Stimulated activated CD8-positive, alpha-beta memory T cell treated with anti-CD3 and anti-CD28 coated beads, Interleukin-7, amount 100 ng/mL, for 48 hours (primary cell): ENCODE data around the gene CKAP4.

Experiments used
- DNase-seq, 2 donors: peaks; one replicate each; pipeline ENCODE4 v3.0.0-alpha.2; 2020; ENCODE audit warnings: low read depth in 1 of 2; ENCODE audit errors: extremely low read depth in 1 of 2

Gene CKAP4

DNA sequence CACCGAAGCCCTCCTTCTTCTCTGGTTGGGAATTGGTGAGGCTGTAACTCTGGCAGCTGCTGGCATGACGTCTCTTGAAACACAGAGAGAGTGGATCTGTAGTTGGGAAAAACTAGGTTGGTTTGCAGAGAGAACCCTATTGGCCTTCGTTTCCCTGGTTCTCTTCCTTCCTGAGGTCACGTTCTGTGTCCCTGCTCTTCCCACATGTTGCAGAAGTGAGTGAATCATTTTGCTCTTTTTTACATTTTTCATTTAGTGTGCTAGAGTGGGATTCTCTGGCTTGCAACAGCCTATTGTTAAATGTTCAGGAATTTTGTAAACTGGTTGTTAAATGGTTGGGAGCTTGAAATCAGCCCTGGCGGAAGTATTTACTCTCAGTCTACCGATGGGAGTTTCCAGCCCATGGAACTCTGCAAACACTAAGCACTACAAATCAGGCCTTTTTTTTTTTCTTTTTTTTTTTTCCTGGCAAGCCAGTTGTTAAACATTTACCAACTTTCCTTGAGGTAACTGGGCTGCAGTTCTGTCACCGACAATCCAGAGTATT lies 26.8 kb upstream of the CKAP4 start:
- DNase-seq = no peak

DNA sequence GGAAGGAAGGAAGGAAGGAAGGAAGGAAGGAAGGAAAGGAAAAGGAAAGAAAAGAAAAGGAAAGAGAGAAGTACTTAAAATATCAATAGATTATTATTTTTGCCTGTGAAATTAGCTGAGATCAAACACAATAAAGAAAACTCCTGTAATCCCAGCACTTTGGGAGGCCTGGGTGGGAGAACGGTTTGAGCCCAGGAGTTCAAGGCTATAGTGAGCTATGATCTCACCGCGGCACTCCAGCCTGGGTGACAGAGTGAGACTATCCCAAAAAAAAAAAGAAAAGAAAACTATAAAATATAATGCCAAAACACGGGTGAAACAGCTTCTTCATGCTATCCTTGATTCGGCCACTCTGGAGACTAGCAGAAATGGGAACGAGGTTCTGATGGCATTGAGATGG lies 26.2 kb upstream of the CKAP4 start:
- no peak for DNase-seq

- DNase-seq = no peak
These were observed 25.7 kb upstream of the CKAP4 start for GRCh38 chr12:106273491-106273890.

DNA sequence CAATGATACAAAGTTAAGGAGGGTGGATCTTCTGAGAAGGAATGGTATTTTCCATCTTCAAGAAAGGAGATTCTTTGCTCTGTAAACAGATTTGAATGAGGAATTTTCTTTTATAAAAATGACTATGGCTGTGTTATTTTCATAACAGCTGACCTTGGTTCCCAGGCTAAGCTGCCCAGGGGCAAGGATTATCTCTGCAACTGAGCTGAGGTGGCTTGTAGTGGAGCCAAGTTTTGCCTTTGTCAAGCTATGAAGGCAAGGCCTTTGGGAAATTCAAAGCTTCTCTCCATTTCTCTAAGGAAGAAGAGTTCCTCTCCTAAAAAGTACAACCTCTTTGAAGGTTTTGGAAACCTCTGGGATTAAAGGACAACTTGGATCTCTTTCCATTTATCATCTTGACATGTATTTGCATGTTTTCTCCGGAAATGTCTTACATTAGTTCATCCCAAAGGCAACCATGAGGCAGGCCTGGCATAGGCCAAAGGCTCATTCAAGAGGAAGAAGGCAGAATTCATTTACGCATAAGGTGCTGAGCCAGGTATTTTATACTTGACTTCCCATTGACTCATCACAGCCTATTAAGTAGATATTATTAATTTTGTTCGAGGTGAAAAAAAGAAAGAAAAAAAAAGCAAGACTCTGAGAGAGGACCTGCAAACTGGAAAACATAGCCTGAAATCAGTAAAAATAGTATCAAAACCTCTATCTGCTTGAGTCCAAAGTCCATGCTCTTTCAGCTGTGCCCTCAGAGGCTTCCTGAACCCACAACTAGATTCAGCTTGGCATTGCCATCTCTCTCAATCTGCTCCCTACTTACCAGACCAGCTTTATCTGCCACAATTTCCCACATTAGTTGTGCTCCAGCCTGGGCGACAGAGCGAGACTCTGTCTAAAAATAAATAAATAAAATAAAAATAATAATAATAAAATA lies 24.0 kb upstream of the CKAP4 start:
- DNase-seq = no peak

- DNase-seq = no peak
These were observed 21.4 kb upstream of the CKAP4 start for GRCh38 chr12:106269150-106269771.

- no peak for DNase-seq
These were observed 19.7 kb upstream of the CKAP4 start for GRCh38 chr12:106267535-106267934.

DNA sequence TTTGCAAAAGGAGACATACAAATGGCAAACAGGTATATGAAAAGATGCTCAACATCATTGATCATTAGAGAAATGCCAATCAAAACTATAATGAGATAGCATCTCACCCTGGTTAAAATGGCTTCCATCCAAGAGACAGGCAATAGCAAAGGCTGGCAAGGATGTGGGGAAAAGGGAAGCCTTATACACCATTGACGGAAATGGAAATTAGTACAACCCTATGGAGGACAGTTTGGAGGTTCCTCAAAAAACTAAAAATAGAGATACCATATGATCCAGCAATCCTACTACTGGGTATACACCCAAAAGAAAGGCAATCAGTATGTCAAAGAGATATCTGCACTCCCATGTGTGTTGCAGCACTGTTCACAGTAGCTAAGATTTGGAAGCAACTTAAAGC lies 17.3 kb upstream of the CKAP4 start:
- no peak for DNase-seq

DNA sequence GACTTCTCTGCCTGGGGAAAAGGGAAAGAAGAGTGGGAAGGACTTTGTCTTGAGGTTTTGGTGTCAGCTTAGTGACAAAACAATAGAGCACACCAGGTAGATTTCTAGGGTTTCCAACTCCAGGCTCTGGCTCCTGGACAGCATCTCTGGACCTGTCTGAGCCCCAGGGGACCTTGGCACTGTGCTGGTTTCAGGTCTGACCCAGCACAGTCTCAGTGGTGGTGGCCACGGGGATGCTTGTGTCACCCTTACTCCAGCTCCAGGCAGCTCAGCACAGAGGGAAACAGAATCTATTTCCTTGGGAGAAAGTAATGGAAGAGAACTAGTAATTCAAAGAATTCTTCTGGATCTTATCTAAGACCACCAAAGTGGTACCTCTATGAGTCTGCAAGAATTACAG lies 11.1 kb upstream of the CKAP4 start:
- no peak for DNase-seq

GRCh38 chr12:106258226-106258625 lies 10.4 kb upstream of the CKAP4 start:
- no peak for DNase-seq

DNA sequence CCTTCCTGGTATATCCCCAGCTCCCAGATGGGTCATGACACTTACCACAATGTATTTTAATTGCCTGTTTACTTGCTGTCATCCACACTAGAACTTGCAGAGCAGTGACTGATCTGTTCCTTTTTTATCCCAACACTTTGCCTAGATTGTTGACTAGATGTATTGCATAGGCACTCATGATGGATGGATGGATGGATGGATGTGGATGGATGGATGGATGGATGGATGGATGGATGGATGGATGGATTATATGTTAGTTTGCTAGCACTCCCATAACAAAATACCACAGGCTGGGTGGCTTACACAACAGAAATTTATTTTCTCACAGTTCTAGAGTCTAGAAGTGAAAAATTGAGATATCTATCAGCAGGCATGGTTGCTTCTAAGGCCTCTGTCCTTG lies 8.7 kb upstream of the CKAP4 start:
- no peak for DNase-seq

DNA sequence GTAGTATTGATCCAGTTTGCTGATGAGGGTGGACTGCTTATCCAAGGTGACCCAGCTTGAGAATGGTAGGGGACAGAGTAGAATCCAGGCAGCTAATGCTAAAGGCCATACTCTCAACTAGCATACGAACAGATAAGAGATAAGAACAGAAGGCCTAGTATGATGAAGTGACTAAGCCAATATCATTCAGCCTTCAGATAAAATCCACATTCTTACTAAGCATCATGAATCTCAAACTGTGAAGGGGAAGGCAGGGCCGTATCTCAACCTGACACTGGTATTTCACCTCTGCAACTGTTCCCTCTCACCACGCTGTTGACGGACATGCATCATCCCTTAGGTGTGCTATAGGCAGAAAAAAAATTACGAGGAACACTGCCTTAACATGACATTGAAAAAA lies 8.1 kb upstream of the CKAP4 start:
- no peak for DNase-seq

- no peak for DNase-seq
These were observed 7.7 kb upstream of the CKAP4 start for GRCh38 chr12:106255493-106255892.

DNA sequence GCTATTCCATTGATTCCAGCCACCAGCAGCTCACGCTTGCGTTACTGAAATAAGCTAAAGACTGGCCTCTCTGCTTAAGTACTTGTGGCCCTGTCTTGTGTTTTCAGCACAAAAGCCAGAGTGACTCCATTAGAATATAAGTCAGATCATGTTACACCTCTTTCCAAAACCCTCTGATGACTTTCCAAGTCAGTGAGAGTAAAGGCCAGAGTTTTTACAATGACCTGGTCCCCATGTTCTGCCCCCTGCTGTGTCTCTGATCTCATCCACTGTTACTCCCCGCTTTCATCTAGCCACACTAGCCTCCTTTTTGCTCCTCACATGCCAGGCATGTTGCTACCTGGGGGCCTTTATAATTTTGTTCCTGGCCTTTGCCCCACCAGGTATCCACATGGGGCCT lies 6.9 kb upstream of the CKAP4 start:
- no peak for DNase-seq

DNA sequence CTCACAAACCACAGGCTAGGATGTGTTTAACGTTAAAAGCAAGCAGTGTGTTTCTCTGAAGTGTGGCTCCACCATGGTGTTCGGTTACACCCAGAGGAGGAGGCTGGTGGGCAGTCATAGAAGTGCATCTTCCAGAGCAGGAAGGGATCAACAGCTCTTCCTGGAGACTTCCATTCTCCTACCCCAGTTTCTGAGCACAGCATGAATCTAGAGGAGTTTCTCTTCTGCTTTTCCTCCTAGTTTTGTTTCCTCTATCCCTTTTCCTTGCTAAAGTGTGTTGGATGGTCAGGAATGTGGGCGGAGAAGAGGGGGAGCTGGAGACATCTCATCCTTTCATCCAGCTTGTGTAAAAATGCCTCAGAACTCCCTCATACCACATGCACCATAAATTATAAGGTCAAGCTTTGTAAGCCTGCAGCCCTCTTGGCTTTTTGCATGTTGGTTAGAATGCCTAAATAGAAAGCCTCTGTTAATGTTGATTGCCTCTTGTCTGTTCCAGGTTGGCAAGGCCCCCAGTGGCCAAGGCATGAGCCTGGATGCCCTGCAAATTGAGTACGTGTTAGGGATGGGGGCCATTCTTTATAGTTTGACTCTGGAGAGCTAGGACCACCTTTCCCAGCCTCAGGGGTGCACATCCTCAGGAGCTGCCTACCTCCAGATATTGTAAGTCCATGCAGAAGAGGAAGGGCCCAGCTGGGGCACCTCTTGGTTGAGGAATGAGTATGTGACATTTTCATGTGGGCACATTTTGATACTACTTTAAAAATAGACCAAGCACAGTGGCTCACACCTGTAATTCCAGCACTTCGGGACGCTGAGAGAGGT lies 4.0 kb upstream of the CKAP4 start:
- no peak for DNase-seq

DNA sequence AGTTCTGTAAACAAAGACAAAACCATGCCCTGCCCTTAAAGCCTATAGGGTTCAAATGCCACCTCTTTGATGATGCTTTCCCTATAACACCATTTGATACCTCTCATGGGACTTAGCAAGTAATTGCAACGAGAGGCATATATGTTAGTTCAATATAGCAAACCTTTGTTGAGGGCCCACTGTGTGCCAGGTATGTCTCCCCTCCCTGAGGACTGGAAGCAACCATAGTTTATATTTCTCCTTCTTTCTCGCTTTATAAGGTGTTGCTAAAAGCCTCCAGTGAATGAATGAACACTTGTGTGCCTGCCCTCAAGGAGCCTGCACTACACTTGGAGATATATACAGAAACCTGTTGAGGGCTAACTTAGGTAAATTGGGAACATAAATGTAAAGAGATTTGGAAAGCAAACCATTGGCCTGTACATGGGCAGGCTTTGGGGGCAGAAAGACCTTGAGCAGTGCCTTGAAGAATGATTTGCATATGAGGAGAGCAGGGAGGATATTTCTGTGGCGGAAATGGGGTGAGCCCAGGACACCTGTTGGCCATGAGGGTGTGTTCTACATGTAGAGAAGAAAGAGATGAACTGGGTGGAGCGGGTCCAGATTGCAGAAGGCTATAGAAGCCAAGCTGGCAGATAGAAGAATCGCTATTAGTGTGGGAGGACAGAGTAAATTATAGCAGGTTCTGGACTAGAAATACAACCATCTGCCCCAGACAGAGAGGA lies 1.8 kb upstream of the CKAP4 start:
- no peak for DNase-seq

- DNase-seq = peak in 1 of 2 donors; percentile 35
These were observed 1.1 kb upstream of the CKAP4 start for GRCh38 chr12:106248846-106249371.

- DNase-seq = no peak
These were observed 559 bp upstream of the CKAP4 start for GRCh38 chr12:106248312-106248845.

- peak in 1 of 2 donors; percentile 37 for DNase-seq
These were observed 738 bp downstream of the CKAP4 start for GRCh38 chr12:106246891-106247673.

DNA sequence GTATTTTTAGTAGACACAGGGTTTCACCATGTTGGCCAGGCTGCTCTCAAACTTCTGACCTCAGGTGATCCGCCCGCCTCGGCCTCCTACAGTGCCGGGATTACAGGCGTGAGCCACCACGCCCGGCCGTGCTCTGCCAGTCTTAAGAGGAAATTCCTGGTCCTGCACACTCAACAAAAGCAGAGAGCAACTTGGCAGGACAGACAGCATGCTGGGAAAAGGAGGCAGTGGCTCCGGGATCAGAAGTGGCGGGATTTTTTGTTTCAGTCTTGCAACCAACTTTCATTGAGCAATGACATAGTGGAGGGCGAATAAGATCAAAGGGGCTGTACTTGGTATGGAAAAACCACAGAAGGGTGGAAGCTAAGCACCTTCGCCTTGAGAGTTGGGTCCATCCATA lies 2.1 kb downstream of the CKAP4 start:
- no peak for DNase-seq
